OCI-LY1 (cell line): Measurements from ENCODE around the gene GALNT16.

Source experiments
- H2AFZ ChIP-seq: fragments of 200-600 bp; sonication (generic), shearing (Covaris generic); 2 replicates; pipeline ENCODE4 v1.6.0; 2014; ENCODE audit warnings: antibody characterized with exemption, mild to moderate bottlenecking, low read length
- H3F3A ChIP-seq: fragments of 200-600 bp; sonication (generic), shearing (Covaris generic); 2 replicates; pipeline ENCODE4 v1.6.0; 2014; ENCODE audit warnings: mild to moderate bottlenecking, antibody characterized with exemption, low read length, moderate library complexity; ENCODE audit not compliant: insufficient read depth
- H3K27ac ChIP-seq: fragments of 200-600 bp; sonication (generic); 2 replicates; pipeline ENCODE4 v1.5.1; 2014; ENCODE audit warnings: low read length, mixed run types, mild to moderate bottlenecking, low read depth; ENCODE audit not compliant: poor library complexity, severe bottlenecking
- H3K27me3 ChIP-seq: fragments of 200-600 bp; sonication (generic); 2 replicates; pipeline ENCODE4 v1.6.0; 2014; ENCODE audit warnings: antibody characterized with exemption, mild to moderate bottlenecking, low read length, moderate library complexity; ENCODE audit not compliant: insufficient read depth
- H3K36me3 ChIP-seq: fragments of 200-600 bp; sonication (generic); 2 replicates; pipeline ENCODE4 v1.6.1; 2014; ENCODE audit warnings: mild to moderate bottlenecking, antibody characterized with exemption, low read length, moderate library complexity, mixed read lengths; ENCODE audit not compliant: insufficient read depth
- H3K4me1 ChIP-seq: fragments of 200-600 bp; sonication (generic); 2 replicates; pipeline ENCODE4 v1.5.1; 2014; ENCODE audit warnings: mild to moderate bottlenecking, low read length, moderate library complexity; ENCODE audit not compliant: insufficient read depth, severe bottlenecking
- H3K4me2 ChIP-seq: fragments of 200-600 bp; sonication (generic), shearing (Covaris generic); 2 replicates; pipeline ENCODE4 v1.6.1; 2014; ENCODE audit warnings: low read length
- H3K4me3 ChIP-seq: fragments of 200-600 bp; sonication (generic); 2 replicates; pipeline ENCODE4 v1.5.1; 2014; ENCODE audit warnings: low read length, low read depth, mild to moderate bottlenecking, mixed read lengths; ENCODE audit not compliant: poor library complexity, severe bottlenecking
- H3K79me2 ChIP-seq: fragments of 200-600 bp; shearing (Covaris generic); 2 replicates; pipeline ENCODE4 v1.6.1; 2016; ENCODE audit warnings: mixed run types, low read length, mixed read lengths; ENCODE audit not compliant: insufficient read depth
- H3K9ac ChIP-seq: fragments of 200-600 bp; sonication (generic), shearing (Covaris generic); 2 replicates; pipeline ENCODE4 v1.6.1; 2014; ENCODE audit warnings: mild to moderate bottlenecking, low read length, mixed read lengths
- H3K9me2 ChIP-seq: fragments of 200-600 bp; sonication (generic), shearing (Covaris generic); 2 replicates; pipeline ENCODE4 v1.6.1; 2014; ENCODE audit warnings: low read depth, mild to moderate bottlenecking, low read length, mixed read lengths
- H3K9me3 ChIP-seq: fragments of 200-600 bp; shearing (Covaris generic); 2 replicates; pipeline ENCODE4 v1.6.1; 2014; ENCODE audit warnings: low read length, mixed read lengths
- H4K20me1 ChIP-seq: fragments of 200-600 bp; sonication (generic), shearing (Covaris generic); 2 replicates; pipeline ENCODE4 v1.6.0; 2016; ENCODE audit warnings: mild to moderate bottlenecking, low read length; ENCODE audit not compliant: insufficient read depth
- EZH2 ChIP-seq: fragments of 200-600 bp; sonication (generic), shearing (Covaris generic); IDR thresholded peaks from 2 replicates; pipeline ENCODE4 v1.8.0; 2017; ENCODE audit warnings: borderline replicate concordance, mixed run types, mild to moderate bottlenecking, antibody characterized with exemption, low read length, moderate library complexity, mixed read lengths
- TF ChIP-seq, protein P1 (sequence below): fragments of 200-600 bp; sonication (generic), shearing (Covaris generic); IDR thresholded peaks from 2 replicates; pipeline ENCODE4 v1.5.1; 2017; ENCODE audit warnings: mild to moderate bottlenecking, antibody characterized with exemption, low read length, moderate library complexity, mixed read lengths

GALNT16 gene

DNA sequence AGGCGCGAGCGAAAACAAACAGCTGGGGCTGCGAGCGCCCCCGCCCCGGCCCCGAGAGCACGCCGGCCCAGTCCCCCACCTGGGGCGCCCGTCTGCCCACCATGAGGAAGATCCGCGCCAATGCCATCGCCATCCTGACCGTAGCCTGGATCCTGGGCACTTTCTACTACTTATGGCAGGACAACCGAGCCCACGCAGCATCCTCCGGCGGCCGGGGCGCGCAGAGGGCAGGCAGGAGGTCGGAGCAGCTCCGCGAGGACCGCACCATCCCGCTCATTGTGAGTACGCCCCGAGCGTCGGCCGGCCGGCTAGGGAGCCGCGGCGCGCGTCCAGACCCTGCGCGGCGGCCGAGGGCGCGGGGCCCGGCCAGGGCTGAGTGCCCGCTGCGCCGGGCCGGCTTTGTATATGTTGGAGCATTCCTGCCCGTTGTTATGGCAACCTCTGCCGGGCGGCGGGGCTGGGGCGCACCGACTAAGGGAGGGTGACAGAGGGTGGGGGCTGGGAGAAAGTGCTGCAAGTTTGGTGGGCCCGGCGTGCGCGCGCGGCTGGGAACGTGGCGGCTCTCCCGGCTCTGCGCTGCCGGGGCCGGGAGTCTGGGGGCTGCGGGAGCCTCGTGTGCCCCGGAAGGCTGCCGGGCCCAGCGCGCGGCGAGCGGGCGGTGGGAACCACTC lies 367 bp downstream of the GALNT16 start:
- no peaks in the 10 kb centered on the region for H3K27me3 ChIP-seq
- H3K9ac ChIP-seq: no peak overlapping the region
- H3K4me3 ChIP-seq: no peak overlapping the region
- no peaks in the 10 kb centered on the region for H3K9me2 ChIP-seq
- H4K20me1 ChIP-seq: no peaks in the 10 kb centered on the region
- no peaks in the 10 kb centered on the region for H3K4me1 ChIP-seq
- no peaks in the 10 kb centered on the region for H3K9me3 ChIP-seq
- H3K36me3 ChIP-seq: no peaks in the 10 kb centered on the region
- H3K27ac ChIP-seq: no peak overlapping the region
- H3K4me2 ChIP-seq: no peak overlapping the region
- TF ChIP-seq EZH2: no peak
- TF ChIP-seq, protein P1, sequence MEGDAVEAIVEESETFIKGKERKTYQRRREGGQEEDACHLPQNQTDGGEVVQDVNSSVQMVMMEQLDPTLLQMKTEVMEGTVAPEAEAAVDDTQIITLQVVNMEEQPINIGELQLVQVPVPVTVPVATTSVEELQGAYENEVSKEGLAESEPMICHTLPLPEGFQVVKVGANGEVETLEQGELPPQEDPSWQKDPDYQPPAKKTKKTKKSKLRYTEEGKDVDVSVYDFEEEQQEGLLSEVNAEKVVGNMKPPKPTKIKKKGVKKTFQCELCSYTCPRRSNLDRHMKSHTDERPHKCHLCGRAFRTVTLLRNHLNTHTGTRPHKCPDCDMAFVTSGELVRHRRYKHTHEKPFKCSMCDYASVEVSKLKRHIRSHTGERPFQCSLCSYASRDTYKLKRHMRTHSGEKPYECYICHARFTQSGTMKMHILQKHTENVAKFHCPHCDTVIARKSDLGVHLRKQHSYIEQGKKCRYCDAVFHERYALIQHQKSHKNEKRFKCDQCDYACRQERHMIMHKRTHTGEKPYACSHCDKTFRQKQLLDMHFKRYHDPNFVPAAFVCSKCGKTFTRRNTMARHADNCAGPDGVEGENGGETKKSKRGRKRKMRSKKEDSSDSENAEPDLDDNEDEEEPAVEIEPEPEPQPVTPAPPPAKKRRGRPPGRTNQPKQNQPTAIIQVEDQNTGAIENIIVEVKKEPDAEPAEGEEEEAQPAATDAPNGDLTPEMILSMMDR: no peak
- no peak overlapping the region for H2AFZ ChIP-seq
- H3F3A ChIP-seq: no peaks in the 10 kb centered on the region
- no peaks in the 10 kb centered on the region for H3K79me2 ChIP-seq

DNA sequence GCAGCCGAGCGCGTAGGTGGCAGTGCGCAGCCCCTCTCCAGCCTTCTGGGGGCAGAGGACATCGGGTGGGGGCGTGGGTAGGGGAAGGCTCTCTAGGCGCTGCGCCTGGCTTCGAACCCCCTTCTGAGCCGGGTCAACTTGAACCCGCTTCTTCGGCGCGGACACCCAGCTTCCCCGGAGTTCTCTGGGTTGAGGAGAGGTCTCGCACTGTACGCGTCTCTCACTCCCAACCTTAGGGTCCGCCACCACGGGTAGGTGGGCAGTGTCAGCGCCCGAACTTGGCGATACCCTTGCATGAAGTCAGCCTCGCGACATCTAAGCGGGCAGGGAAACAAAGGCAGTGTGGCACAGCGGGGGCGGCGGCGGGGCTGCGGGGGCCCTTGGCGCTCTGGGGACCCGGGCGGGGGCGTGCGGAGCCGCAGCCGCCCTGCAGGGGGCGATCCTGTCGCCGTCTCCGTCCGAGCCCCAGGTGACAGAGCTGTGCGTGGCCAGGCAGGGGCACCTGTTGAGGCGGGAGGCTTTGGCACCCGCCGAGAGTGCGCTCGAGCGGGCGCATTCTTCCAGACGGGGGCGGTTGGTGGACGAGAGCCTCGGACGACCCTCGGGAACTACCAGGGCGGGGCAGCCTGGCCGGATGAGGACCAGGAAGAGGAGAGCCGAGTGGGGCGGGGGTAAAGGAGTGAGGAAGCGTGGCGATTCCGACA lies 1.1 kb downstream of the GALNT16 start:
- H3F3A ChIP-seq: no peaks in the 10 kb centered on the region
- H3K9ac ChIP-seq: no peak overlapping the region
- H3K9me2 ChIP-seq: no peaks in the 10 kb centered on the region
- no peak overlapping the region for H3K27ac ChIP-seq
- peak overlapping the region; percentile 42 for H3K4me3 ChIP-seq
- TF ChIP-seq, protein P1: peak; percentile 55
- TF ChIP-seq EZH2: no peak
- no peak overlapping the region for H2AFZ ChIP-seq
- H3K36me3 ChIP-seq: no peaks in the 10 kb centered on the region
- no peaks in the 10 kb centered on the region for H3K4me1 ChIP-seq
- peaks cover 6% of the 10 kb centered on the region; the same call in 1 of the 2 replicates for H3K27me3 ChIP-seq
- H3K79me2 ChIP-seq: no peaks in the 10 kb centered on the region
- H3K9me3 ChIP-seq: no peaks in the 10 kb centered on the region
- no peaks in the 10 kb centered on the region for H4K20me1 ChIP-seq
- H3K4me2 ChIP-seq: peak overlapping the region; percentile 51; the same call in 1 of the 2 replicates

DNA sequence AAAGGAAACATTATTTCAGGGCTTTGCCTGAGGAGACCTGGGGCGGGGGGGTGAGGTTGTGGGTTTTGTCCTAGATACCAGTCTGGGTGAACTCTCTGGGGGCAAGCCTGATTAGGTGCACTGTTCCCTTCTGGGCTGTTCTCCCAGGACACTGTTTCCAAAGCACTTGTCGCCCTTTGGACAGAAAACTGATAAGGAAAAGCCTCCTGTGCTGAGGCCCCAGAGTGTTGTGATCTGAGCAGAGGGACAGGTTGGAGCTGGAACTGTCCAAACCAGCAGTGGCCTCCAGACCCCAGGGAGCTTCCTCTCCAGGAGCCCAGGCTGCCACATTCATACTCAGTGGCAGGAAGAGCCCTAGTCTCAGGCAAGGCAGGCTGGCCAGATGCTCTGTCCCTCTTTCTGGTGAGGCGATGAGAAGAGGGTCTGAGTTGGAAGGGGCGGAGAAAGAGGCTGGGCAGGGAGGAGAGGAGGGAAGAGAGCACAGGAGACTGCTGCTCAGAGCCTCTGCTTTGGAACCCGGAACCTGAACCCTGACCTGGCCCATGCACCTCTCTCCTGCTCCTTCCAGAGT lies 1.9 kb downstream of the GALNT16 start:
- Histone ChIP-seq H3K27me3 (peaks cover 7% of the 10 kb centered on the region; the same call in 1 of the 2 replicates), H3K4me1 (no peaks in the 10 kb centered on the region), H3K36me3 (no peaks in the 10 kb centered on the region), H2AFZ (no peak overlapping the region), H3K79me2 (no peaks in the 10 kb centered on the region), H3K9ac (no peak overlapping the region), H3K4me2 (no peak overlapping the region), H3K4me3 (no peak overlapping the region), H4K20me1 (no peaks in the 10 kb centered on the region), H3K9me2 (no peaks in the 10 kb centered on the region), H3F3A (no peaks in the 10 kb centered on the region), H3K27ac (no peak overlapping the region), H3K9me3 (no peaks in the 10 kb centered on the region)
- TF ChIP-seq, protein P1: no peak
- TF ChIP-seq EZH2: no peak
